Erythroblast (primary cell): ENCODE results near the gene CGREF1.
"Not testable (repeated sequence)": the region's sequence is repeated elsewhere in the genome, so short reads cannot be mapped to it uniquely, and the experiment has no call there.

Source experiments
- DNase-seq, 2 experiments: peaks; one replicate each; lab custom pipeline; 2025; lab: John Stamatoyannopoulos, UW
- GATA1 ChIP-seq: IDR thresholded peaks from 2 replicates; pipeline ENCODE4 v1.6.1; 2011; ENCODE audit warnings: low read depth, mild to moderate bottlenecking, control low read depth, low read length, moderate library complexity
- POLR2A ChIP-seq: IDR thresholded peaks from 2 replicates; pipeline ENCODE4 v1.6.1; 2011; ENCODE audit warnings: mild to moderate bottlenecking, low read length

The CGREF1 gene

DNA sequence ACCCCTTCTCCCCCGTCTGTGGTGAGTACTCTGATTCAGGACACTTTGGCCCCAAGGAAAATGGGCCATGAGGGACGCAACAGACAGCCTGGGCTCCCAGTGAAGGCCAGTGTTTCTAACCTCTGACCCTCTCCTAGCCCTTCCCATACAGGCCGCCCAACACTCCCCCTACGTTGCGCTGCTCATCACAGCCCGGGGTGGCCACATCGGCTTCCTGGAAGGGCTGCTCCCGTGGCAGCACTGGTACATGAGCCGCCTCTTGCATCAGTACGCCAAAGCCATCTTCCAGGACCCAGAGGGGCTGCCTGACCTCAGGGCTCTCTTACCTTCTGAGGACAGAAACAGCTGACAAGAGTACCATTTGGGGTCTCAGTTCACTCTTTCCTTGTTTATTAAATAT, 11.5 kb upstream of the CGREF1 start:
- TF ChIP-seq POLR2A, result no peak
- no peak for TF ChIP-seq GATA1
- DNase-seq, result no peak

DNA sequence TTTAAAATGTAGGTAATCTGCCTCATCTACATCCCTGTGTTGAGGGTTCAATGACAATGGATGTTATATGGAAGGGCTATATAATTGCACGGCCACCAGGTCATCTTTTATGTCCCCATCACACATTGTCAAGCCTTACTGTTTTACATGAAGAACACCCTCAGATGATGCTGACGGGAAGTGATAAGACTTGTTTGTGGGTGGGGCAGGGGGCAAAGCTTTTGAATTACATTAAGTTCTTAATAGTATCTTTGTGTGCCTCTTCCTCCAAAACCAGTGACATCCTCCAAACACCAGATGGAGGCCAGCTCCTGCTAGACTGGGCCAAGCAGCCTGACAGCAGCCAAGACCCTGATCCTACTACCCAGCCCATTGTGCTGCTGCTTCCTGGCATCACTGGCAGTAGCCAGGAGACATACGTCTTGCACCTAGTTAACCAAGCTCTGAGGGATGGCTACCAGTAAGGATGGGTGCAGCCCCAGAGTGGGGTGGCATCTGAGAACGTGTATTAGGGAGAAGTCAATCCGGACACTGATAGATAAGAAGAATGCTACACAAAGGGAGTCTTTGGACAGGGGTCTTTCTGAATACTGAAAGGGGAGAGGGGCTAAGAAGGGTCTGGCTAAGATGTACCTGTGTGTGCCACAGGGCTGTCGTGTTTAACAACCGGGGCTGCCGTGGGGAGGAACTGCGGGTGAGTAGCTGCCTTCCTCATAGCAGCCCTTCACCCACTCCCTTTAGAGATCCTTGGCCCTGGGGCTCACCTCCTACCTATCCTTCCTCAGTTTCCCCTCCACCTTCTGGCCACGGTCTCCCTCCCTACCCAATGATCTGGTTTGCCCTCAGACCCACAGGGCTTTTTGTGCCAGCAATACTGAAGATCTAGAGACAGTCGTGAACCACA, 10.0 kb upstream of the CGREF1 start:
- DNase-seq, result peak in 1 of 2 experiments; percentile 41
- TF ChIP-seq POLR2A, result no peak
- TF ChIP-seq GATA1, result no peak

DNA sequence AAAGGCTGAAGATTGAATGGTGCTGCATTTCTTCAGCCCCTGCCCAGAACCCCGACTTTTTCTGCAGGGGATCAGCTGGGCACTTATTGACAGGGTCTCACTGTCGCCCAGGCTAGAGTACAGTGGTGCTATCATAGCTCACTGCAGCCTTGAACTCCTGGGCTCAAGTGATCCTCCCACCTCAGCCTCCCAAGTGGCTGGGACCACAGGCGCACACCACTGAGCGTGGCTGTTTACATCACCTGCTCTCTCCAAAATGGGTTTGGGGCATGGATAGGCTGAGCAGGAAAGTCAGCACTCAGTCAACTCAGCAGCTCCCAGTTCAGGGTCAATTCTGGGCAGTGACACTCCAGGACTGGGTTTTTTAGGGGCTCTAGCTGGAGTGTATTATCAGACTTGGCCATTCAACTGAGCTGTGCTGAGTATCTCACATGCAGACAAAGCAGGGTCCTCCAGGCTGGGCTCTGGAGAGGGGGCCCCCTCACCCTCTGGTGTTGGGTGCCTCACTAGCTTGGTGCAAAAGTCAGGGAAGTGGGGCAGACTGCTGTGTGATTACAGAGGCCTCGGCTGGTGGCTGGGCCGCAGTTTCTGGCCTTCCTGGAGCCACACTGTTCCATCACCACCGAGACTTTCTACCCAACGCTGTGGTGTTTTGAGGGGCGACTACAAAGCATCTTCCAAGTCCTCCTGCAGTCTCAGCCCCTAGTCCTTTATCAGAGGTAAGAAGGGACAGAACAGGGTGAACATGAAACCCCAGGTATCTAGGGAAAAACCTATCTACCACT, 9.1 kb upstream of the CGREF1 start:
- no peak for TF ChIP-seq POLR2A
- no peak for TF ChIP-seq GATA1
- DNase-seq, result no peak

DNA sequence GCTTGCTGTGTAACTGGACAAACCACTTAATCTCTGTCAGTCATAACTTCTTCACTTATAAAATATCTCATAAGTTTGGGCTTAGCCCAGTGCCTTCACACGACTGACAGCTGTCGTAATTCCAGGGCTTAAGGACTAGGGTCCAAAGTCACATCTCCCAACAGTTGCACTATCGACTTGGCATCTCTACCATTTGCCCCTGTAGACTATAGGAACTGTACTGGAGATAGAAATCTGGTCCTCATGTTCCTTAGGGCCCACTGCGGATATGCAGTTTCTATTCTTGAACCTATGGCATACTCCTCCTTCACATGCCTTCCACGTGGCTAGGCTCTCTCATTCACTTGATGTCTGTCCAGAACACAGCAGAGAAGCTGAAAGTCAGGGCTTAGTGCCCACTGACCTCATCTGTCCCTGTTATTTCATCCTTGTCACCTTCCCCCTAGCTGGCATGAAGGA, 7.4 kb upstream of the CGREF1 start:
- no peak for DNase-seq
- TF ChIP-seq GATA1, result no peak
- no peak for TF ChIP-seq POLR2A

DNA sequence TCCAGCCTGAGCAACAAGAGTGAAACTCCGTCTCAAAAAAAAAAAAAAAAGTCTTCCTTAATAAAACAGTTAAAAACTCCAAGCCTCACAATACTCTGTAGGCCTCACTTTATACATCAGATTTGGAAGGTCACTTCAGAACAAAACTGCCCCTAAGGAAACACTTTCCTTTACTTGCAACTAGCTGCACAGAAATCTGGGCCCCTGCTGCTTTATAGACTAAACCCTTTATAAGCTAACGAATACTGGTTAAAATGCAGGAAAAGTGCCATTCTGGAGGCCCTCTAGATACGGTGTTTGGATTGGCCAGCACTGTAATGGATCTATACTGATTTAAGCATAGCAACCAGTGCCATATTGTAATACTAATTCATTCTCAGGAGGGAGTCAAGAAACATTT, 6.2 kb upstream of the CGREF1 start:
- TF ChIP-seq GATA1 (no peak), POLR2A (no peak)
- DNase-seq, result no peak

DNA sequence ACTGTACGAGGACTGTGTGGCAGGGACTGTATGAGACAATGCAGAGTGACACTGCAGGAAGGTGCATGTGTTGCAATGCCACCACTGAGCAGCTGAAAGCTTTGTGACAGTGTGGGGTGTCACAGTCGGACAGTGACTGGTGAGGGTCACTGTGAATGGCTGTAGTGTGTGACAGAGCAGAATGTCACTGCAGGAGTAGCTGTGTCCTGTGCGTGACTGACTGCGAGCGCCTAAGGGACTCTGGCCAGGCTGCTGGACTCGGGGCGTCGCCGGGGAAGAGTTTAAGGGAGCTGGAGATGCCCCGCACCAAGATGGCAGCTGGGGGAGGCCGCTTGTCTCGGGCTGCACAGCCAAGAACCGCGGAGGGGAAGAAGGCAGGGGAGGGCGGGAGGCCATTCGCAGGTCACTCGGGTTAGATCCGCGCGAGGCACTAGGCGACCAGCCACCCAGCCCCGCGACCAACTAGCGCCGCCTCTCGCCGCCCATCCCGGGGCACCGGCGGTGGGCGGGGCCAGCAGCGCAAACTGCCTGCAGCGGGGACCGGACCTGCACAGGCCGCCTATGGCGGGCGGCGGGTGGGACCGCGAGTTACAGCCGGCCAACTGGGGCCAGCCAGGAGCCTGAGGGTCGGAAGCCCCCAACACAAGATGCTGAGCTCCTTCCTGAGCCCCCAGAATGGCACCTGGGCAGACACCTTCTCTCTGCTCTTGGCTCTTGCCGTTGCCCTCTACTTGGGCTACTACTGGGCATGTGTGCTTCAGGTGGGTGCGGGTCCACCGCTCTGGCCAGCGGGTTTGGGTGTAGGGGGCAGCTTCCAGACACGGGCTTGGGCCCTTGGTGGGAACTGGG, 4.6 kb upstream of the CGREF1 start, which contains the start of gene ABHD1:
Gene ABHD1, plus strand, starts transcription at position 514 of the 849 bp plus-strand sequence. Its CDS starts 134 bp downstream, at position 648.
- TF ChIP-seq POLR2A, result no peak
- TF ChIP-seq GATA1, result no peak
- peak; percentile 55 to 63 for DNase-seq

DNA sequence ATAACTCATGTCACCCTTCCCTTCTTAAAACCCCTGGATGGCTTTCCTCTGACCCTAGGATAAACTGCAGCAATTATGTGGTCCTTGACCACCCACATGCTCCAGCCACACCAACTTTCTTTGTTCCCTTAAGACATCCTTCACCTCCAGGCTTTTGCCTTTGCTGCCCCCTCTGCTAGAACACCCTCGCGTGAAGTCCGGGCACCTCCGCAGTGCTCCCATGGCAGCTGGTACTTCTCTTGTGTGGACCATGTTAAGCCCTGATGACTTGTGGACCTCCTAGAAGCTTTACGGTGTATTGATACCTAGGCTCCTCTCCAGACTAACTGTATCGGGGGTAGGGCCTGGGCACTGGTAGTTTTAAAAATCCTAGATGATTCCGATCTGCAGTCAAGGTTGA, 3.9 kb upstream of the CGREF1 start:
- no peak for DNase-seq
- TF ChIP-seq POLR2A (no peak), GATA1 (no peak)

DNA sequence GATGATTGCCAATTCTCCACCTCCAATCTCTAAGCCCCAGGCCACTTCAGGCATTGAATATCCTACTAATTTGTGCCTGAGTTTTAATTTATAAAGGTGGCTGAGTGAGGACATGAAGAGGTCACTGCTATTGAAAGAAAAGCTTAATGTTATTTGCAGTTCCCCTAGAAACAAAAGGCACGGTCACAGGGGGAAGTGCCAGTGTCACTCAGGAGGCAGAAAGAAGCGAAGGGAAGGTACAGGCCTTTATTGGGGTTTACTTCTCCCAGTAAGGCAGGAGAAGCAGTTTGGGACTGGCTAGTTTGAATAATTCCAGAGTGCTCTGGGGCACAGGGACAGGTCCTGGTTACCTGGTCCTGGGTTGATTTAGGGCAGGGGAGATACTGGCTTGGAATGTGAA, 3.0 kb upstream of the CGREF1 start:
- DNase-seq, result no peak
- TF ChIP-seq POLR2A (no peak), GATA1 (no peak)

DNA sequence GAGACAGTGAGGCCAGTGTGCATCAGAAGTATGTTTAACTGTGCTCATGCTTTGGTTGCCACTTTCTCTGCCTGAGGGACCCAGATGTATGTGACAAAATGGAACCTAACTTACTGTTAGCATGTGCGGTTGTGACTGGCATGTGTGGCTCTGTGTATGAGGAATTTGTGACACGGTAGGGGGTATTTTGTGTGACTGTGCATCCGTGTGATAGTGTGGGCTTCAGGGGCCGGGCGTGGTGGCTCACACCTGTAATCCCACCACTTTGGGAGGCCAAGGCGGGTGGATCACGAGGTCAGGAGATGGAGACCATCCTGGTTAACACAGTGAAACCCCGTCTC, 372 bp upstream of the CGREF1 start:
- DNase-seq, result not testable (repeated sequence)

DNA sequence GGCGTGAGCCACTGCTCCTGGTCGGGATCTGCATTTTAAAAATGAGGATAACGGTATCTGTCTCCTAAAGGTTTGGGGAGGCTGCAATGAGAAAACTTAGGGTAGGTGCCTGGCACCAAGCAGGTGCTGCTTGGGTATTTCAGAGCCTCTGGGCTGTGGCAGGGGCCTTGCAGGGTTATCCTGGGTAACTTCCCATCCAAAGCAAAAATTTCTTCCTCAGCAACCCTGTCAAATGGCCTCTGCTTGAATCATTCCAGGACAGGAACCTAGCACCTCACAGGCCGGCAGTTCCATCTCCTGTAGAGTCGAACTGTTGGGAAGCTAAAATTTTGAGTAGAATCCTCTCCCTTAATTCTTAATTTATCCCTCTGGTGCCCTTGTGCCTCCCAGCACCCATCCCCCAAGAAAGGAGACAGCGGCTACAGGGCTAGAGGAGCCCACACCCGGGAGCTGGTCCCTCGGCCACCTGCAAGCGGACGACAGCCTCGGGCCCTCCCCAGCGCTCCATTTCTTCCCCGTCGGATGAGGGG, 868 bp downstream of the CGREF1 start:
- no peak for DNase-seq
- TF ChIP-seq POLR2A (no peak), GATA1 (no peak)

DNA sequence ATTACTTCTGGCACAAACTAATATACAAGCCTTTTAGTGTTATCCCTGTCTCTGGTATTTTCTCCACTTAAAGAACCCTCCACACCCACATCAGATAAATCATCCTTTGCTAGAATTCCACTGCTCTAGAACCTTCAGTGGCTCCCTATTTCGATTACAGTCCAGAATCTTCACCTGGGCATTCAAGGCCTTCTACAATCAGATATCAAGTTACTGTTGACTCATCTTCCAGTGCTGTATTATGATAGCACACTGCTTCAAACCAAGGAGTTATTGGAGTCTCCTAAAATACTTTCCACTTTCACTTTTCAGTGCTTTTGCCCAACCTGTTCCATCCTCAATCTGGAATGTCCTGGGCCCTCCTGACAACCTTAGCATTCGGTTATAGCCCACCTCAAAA, 3.4 kb downstream of the CGREF1 start:
- TF ChIP-seq POLR2A (no peak), GATA1 (no peak)
- DNase-seq, result no peak

DNA sequence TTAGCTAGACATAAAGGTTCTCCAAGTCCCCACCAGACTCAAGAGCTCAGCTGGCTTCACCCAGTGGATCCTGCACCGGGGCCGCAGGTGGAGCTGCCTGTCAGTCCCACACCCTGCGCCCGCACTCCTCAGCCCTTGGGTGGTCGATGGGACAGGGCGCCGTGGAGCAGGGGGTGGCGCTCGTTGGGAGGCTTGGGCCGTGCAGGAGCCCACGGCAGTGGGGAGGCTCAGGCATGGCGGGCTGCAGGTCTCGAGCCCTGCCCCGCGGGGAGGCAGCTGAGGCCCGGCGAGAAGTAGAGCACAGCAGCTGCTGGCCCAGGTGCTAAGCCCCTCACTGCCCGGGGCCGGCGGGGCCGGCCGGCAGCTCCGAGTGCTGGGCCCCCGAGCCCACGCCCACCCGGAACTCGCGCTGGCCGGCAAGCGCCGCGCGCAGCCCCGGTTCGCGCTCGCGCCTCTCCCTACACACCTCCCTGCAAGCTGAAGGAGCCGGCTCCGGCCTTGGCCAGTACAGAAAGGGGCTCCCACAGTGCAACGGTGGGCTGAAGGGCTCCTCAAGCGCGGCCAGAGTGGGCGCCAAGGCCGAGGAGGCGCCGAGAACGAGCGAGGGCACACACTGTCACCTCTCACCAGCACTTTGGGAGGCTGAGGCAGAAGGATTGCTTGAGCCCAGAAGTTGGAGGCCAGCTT, 7.4 kb downstream of the CGREF1 start:
- DNase-seq, result not testable (repeated sequence)

DNA sequence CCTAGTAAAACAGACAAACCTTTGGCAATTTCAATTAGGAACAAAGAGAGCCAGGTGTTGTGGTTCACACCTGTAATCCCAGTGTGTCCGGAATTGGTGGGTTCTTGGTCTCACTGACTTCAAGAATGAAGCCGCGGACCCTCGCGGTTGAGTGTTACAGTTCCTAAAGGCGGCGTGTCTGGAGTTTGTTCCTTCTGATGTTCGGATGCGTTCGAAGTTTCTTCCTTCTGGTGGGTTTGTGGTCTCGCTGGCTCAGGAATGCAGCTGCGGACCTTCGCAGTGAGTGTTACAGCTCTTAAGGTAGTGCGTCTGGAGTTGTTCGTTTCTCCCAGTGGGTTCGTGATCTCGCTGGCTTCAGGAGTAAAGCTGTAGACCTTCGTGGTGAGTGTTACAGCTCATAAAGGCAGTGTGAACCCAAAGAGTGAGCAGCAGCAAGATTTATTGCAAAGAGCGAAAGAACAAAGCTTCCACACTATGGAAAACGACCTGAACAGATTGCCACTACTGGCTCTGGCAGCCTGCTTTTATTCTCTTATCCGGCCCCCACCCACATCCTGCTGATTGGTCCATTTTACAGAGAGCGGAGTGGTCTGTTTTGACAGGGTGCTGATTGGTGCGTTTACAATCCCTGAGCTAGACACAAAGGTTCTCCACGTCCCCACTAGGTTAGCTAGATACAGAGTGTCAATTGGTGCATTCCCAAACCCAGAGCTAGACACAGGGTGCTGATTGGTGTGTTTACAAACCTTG, 8.2 kb downstream of the CGREF1 start:
- DNase-seq, result not testable (repeated sequence)
